Skeletal muscle satellite cell (primary cell): ENCODE results near the gene MAU2.
"Not testable (repeated sequence)": the region's sequence is repeated elsewhere in the genome, so short reads cannot be mapped to it uniquely, and the experiment has no call there.

ENCODE experiments used
- H3K27me3 ChIP-seq: 2 replicates; pipeline ENCODE4 v1.7.0; 2013; ENCODE audit warnings: low read length; ENCODE audit not compliant: control insufficient read depth, insufficient read depth
- H3K36me3 ChIP-seq: 2 replicates; pipeline ENCODE4 v1.7.0; 2013; ENCODE audit warnings: mild to moderate bottlenecking, control low read depth, low read length; ENCODE audit not compliant: insufficient read depth
- H3K4me1 ChIP-seq: 2 replicates; pipeline ENCODE4 v1.7.0; 2013; ENCODE audit warnings: low read length; ENCODE audit not compliant: control insufficient read depth, insufficient read depth
- H3K4me2 ChIP-seq: 2 replicates; pipeline ENCODE4 v1.7.0; 2013; ENCODE audit warnings: mild to moderate bottlenecking, low read length
- H3K4me3 ChIP-seq: 2 replicates; pipeline ENCODE4 v1.7.0; 2013; ENCODE audit warnings: low read length
- H3K9ac ChIP-seq: 2 replicates; pipeline ENCODE4 v1.7.0; 2013; ENCODE audit warnings: mild to moderate bottlenecking, low read depth, low read length, moderate library complexity
- H3K9me3 ChIP-seq: replicated peaks from 2 replicates; pipeline ENCODE4 v1.7.0; 2013; ENCODE audit warnings: mild to moderate bottlenecking, control low read depth, low read length

MAU2 gene

GRCh38 chr19:19394333-19394732, 73.7 kb downstream of the MAU2 start:
- H3K36me3 ChIP-seq, H3K9ac ChIP-seq, H3K27me3 ChIP-seq, H3K4me2 ChIP-seq, H3K9me3 ChIP-seq, H3K4me3 ChIP-seq: not testable (repeated sequence)
- H3K4me1 ChIP-seq = peaks cover 11% of the 10 kb centered on the region

GRCh38 chr19:19399733-19400433, 79.3 kb downstream of the MAU2 start:
- Histone ChIP-seq H3K9ac (peak overlapping the region; percentile 43), H3K36me3 (no peaks in the 10 kb centered on the region), H3K4me3 (peak overlapping the region; percentile 41), H3K9me3 (no peaks in the 10 kb centered on the region), H3K4me2 (peak overlapping the region; percentile 60), H3K4me1 (peaks cover 33% of the 10 kb centered on the region), H3K27me3 (no peaks in the 10 kb centered on the region)

GRCh38 chr19:19402656-19403372, 82.2 kb downstream of the MAU2 start:
- H3K4me2 ChIP-seq = peak overlapping the region; percentile 8
- no peaks in the 10 kb centered on the region for H3K27me3 ChIP-seq
- no peaks in the 10 kb centered on the region for H3K9me3 ChIP-seq
- H3K4me1 ChIP-seq = peaks cover 43% of the 10 kb centered on the region
- H3K36me3 ChIP-seq = no peaks in the 10 kb centered on the region
- H3K4me3 ChIP-seq = no peak overlapping the region
- no peak overlapping the region for H3K9ac ChIP-seq

GRCh38 chr19:19403373-19403901, 82.8 kb downstream of the MAU2 start:
- Histone ChIP-seq H3K4me2 (peak overlapping the region; percentile 8), H3K36me3 (no peaks in the 10 kb centered on the region), H3K9me3 (no peaks in the 10 kb centered on the region), H3K4me3 (no peak overlapping the region), H3K27me3 (no peaks in the 10 kb centered on the region), H3K9ac (no peak overlapping the region), H3K4me1 (peaks cover 45% of the 10 kb centered on the region)

GRCh38 chr19:19404879-19405860, 84.5 kb downstream of the MAU2 start, which contains the start of gene GATAD2A:
TSS of gene GATAD2A (plus strand) at chr19:19405675. CDS start at chr19:19465346, 59,671 bp downstream.
- peak within 1 kb of the TSS; percentile 86 for H3K4me3 ChIP-seq
- H3K9me3 ChIP-seq = no peaks in the 10 kb centered on the region
- H3K9ac ChIP-seq = peak within 1 kb of the TSS; percentile 86
- H3K4me2 ChIP-seq = peak within 1 kb of the TSS; percentile 96
- no peaks in the 10 kb centered on the region for H3K36me3 ChIP-seq
- H3K27me3 ChIP-seq = no peaks in the 10 kb centered on the region
- H3K4me1 ChIP-seq = peaks cover 49% of the 10 kb centered on the region

- Histone ChIP-seq H3K27me3 (no peaks in the 10 kb centered on the region), H3K4me1 (peaks cover 56% of the 10 kb centered on the region), H3K4me3 (peak overlapping the region; percentile 86), H3K36me3 (no peaks in the 10 kb centered on the region), H3K9ac (peak overlapping the region; percentile 86), H3K9me3 (no peaks in the 10 kb centered on the region), H3K4me2 (peak overlapping the region; percentile 96)
These were observed 85.6 kb downstream of the MAU2 start for GRCh38 chr19:19405971-19406877.

- peak overlapping the region; percentile 86 for H3K9ac ChIP-seq
- H3K27me3 ChIP-seq = no peaks in the 10 kb centered on the region
- H3K9me3 ChIP-seq = no peaks in the 10 kb centered on the region
- peak overlapping the region; percentile 96 for H3K4me2 ChIP-seq
- H3K4me3 ChIP-seq = peak overlapping the region; percentile 86
- H3K36me3 ChIP-seq = no peaks in the 10 kb centered on the region
- peaks cover 60% of the 10 kb centered on the region for H3K4me1 ChIP-seq
These were observed 86.4 kb downstream of the MAU2 start for GRCh38 chr19:19406878-19407632.

GRCh38 chr19:19407633-19407930, 87.0 kb downstream of the MAU2 start:
- Histone ChIP-seq H3K9me3 (no peaks in the 10 kb centered on the region), H3K4me1 (peaks cover 59% of the 10 kb centered on the region), H3K36me3 (no peaks in the 10 kb centered on the region), H3K9ac (peak overlapping the region; percentile 86), H3K27me3 (no peaks in the 10 kb centered on the region), H3K4me2 (peak overlapping the region; percentile 96), H3K4me3 (peak overlapping the region; percentile 86)
